HG03175 (cell line): ENCODE results near the gene PODXL.
"Not testable (repeated sequence)": the region's sequence is repeated elsewhere in the genome, so short reads cannot be mapped to it uniquely, and the experiment has no call there.

Experiments
- ATAC-seq: cut with Tn5 transposase; IDR thresholded peaks from one replicate; pipeline ENCODE4 v1.9.1; 2021; ENCODE audit warnings: mild to moderate bottlenecking, moderate library complexity; ENCODE audit not compliant: unreplicated experiment

Gene PODXL

GRCh38 chr7:131513245-131514061, 43.0 kb downstream of the PODXL start:
- ATAC-seq, result peak; percentile 90

DNA sequence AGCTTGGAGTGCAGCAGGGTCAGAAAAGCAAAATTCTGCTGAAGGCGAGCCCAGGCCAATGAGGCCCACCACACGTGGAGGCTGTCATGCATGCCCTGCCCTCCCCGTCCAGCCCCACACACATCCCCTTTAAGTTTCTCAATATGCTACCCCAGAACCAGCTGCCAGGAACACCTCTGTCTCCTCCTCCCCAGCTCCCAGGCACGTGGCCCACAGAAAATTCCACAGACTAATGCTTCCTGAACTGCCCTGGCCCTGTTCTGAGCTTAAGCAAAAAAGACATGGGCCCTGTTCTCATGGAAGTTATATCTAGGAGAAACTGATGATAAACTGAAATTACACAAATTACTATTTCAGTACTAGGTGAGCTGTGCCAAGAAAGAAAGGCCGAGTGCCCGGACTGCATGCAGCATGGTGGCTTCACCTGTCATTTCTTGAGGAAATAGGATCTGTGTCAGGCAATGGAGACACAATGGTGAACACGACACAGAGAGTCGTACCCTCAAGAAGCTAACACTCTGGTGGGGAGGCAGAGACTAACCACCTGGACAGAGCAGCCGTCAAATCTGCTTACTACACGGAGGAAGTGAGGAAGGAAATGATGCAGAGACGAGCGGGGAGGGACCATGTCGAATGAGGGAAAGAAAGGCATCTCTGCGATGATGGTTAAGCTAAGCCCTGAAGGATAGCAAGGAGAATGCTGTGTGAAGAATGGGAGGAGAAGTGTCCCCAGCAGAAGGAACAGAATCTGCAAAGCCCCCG, 44.5 kb downstream of the PODXL start:
- ATAC-seq, result no peak

DNA sequence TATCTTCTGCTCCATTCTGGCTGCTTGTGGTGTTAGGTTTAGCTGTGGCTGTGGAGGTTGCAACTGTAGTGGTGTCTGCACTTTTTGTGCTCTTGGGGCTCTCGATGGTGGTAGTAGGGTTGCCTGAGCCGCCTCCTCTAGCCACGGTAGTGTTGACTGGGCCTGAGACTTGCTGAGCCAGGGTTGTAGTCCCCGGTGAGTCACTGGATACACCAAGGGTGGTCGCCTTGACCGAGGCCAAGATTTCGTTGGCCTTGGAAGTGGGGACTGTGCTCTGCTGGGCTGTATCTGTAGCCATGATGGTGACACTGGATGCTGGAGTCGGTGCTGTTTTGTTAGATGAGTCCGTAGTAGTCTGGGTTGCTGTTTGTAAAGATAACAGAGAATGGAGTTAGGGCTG, 45.4 kb downstream of the PODXL start:
- ATAC-seq, result no peak

DNA sequence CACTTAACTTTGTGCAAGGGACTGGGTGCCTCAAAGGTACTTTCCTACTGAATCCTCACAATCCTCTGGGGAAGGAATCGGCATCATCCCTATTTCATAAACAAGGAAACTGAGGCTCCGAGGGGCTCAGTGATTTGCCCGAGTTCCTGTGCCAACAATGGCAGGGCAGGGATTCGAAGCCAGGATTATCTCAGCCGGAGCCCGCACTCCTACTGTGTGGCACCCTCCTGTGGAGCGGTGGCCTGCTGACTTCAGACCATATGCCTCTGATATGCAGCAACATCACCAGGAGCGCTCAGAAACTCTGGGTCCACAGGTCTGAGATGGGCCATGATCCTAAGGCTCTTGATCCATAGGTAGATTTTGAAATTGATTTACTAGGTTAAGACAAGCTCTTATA, 46.6 kb downstream of the PODXL start:
- ATAC-seq, result no peak

DNA sequence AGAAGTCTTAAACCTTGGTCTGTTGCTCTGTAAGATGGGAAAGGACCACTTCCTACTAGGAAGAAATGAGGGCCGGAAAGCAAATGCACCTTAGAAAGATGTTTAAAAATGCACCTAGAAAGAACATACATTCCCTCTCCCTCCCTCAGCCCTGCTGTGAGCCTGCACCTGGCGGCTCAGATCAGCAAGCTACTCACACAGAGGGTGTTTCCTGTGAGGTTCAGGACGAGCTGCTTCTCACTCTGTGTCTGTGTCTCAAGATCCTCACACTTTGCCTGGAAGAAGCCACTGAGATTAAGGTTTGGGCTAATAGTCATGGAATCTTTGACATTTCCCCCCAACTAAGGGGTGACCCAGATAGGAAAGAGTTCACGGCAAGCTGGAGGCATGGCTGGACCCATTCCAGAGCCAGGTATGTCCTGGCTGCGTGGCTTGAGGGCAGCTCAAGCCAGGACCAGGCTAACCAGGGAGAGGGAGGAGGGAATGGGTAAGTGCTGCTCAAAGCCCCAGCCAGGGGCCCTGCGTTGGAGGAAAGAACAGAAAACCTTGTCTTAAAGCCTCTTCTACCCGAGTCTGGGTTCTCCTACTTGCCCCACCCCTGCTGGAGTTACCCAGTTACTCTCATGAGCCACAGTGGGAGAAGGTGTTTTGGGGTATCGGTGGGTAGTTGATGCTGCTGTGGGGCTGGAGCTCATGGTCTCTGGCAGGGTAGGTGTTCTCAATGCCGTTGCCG, 47.5 kb downstream of the PODXL start:
- ATAC-seq, result no peak

GRCh38 chr7:131507592-131508331, 48.7 kb downstream of the PODXL start:
- ATAC-seq, result peak; percentile 80

GRCh38 chr7:131506597-131506996, 49.8 kb downstream of the PODXL start:
- ATAC-seq, result no peak

DNA sequence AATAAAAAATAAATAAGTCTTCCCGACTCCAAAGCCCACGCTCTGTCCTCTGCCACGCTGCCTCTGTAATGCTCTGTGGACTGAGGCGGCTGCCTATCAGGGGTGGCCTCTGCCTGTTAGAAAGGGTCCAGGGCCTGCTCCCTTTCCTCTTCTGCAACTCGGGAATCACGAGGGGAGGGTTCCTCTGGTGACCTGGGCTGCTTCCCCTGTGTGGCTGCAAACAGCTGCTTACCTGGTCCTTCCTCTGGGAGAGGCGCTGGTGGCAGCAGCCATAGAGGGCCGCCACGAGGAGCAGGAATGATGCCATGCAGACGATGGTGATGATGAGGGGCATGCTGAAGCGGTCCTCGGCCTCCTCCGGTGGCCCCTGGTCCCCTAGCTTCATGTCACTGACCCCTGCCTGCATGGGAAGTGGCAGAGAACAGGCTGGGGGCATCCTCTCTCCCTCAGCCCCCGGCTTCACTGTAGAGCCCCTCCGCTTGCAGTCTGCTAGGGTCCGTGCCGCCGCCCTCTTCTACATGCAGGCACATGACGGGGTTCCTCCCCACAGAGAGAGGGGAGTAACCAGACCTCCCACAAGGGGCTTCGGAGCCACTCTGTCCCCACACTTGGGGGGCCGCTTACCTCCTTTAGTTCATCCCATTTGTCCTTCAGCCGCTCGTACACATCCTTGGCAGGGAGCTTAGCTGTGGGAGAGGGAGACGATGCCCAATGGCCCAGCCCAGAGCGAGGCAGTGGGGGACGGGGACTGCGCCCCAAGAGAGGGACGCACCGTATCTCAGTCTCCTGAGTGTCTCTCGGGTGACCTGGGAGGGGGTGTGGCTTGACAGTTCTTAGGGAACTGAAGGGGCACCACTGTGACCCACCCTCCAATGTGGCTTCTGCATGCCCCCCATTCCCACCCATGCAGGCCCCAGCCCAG, 50.5 kb downstream of the PODXL start:
- ATAC-seq, result no peak

- ATAC-seq, result not testable (repeated sequence)
Measured at GRCh38 chr7:131505037-131505620, 51.3 kb downstream of the PODXL start.

DNA sequence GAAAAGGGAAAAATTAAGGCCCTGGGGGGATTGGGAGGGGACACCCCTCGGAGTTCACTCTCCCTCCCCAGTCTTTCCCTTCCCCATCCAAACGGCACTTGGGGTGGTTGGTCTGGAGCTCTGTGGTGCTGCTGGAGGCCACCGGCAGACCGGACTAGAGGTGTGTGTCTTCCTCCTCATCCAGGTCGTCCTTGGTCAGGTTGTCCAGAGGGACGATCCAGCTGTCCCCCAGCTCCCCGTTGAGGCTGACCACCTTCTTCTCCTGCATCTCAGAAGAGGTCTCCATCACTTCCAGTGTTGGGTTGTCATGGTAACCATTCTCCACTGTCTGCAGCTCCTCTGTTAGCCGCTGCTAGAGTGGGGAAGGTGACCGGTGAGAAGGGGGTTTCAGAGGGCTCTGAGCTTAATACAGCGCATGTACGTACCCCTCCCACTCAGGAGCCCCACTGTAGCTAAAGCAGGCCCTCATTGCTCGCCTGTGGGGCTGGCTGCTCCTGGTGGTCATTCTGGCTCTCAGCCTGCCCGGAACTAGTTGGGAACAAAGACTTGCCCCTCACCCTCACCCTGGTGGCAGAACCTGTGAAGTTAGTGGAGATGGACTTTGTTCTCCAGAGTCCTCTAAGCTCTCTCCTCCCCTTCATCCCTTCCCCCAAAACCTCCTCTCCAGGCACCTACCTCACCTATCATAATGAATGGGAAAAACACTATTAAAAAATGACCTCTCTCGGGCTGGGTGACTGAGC, 52.1 kb downstream of the PODXL start:
- ATAC-seq, result no peak

DNA sequence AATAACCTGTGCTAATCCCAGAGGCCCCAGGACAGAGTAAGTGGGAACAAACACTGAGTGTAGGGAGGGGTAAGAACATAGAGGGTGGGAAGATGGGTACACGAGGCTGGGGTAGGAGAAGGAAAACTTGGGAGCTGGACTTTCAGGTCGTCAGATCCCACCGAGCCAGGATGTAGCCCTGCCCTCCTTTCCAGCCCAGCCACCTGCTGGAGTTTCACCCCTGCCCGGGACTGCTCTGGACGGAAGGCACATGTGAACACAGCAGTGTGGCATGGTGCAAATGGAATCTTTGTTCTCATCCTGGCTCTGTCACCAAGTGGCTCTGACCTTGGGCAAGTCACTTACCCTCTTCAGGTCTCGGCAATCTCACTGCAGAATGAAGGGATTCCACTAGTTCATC, 52.8 kb downstream of the PODXL start:
- ATAC-seq, result no peak

GRCh38 chr7:131502810-131503508, 53.5 kb downstream of the PODXL start:
- no peak for ATAC-seq

DNA sequence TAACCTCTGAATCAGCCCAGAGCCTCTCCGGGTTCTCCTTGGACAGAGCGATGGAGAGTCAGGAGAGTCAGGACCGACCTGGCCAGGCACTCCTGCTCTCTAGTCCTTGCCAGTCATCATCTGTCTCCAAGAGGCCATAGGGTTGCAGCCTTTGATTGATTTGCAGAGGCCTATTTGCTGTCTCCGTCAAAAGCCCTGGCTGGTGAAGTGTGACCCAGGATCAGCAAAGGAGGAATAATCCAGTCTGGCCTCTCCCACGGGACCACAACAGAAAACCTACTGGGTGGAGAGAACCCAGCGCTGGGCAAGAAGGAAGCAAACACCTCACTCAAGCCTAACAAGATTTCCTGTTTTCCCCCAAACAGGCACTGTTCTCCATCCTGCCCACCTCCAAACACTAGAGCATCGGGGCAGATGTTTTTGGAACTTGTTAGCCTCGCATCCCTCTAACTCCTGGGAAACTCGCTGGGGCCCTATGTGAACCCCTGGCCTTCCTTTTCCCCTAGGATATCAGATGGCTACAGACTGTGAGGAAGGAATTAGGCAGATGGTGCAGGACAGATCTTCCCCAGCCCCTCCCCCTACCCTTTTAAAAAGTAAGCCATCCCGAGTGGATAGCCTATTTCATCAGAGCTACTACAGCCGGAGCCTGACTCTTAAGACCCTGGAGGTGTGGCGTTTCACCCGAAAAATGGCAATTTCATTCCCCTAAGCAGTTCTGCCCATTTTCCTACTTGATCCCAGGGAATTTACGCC, 54.3 kb downstream of the PODXL start:
- ATAC-seq, result no peak

DNA sequence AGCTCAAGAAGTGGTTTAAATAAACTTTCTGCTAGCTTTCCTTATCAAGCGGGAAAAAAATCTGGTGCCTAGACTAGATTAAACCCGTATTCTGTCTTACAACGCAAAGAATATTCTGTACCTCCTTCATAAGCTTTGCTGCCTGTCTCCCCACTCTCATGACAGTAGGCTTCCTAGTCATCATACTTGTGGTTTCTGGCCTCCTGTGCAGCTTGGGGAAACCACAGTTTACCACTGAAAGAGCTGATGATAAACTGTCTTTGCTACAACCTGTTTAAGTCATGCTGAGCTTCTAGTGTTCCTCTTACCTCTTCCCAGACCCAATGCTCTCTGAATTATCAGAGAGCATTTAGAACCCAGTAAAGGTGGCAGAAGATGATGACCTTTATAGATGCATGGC, 55.0 kb downstream of the PODXL start:
- ATAC-seq, result peak; percentile 77

- no peak for ATAC-seq
Measured at GRCh38 chr7:131500357-131500756, 56.1 kb downstream of the PODXL start.

- ATAC-seq, result no peak
Measured at GRCh38 chr7:131499801-131500200, 56.6 kb downstream of the PODXL start.

- ATAC-seq, result no peak
Measured at GRCh38 chr7:131498237-131498885, 58.1 kb downstream of the PODXL start.
